Measurements from ENCODE around the gene WNK1.
"Not testable (repeated sequence)": the region's sequence is repeated elsewhere in the genome, so short reads cannot be mapped to it uniquely, and the experiment has no call there.

Gene WNK1

DNA sequence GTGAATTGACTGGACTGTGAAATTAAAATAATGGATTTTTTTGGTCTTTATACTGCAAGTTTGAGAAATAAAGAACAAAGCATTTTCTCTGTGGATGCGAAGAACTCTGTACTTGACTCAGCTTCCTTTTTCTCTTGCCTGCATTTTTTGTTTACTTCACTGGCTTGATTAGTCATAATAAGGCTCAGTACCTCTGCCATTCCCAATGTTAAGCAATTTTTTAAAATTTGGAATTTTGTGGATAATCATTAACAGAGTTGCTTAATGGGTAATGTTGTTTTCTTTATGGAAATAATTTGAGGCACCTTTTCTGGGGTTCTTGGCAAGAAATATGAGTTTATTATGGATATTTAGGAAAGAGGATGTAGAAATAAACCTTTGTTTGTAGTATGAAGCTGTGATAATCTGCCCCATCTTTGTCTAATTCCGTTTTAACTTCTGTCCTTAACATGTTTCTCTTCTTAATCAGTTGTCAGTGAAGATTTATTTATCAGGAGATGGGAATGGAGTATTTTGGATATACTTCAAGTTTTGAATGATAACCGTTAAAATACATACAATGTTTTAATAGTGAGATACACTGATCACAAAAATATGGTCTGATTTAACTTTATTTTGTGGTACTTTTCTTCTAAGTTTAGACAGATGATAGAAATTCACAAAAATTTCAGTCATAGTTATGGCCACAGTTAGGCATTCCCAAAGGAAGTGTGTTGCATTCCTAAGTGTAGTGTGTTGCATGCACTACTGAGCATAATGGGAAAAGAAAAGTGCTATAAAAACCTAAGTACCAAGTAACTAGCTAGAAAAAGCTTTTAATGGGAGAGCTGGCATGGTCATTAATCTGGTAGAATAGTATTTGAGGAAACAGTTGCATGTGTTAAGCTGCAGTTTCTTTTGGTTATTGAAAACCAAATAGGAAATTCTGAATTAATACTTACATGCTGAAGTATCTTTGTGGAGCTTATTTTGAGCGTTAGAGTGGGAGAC, 27.7 kb downstream of the WNK1 start:
- DNase-seq (ENCODE audit: low spot score): no peak

DNA sequence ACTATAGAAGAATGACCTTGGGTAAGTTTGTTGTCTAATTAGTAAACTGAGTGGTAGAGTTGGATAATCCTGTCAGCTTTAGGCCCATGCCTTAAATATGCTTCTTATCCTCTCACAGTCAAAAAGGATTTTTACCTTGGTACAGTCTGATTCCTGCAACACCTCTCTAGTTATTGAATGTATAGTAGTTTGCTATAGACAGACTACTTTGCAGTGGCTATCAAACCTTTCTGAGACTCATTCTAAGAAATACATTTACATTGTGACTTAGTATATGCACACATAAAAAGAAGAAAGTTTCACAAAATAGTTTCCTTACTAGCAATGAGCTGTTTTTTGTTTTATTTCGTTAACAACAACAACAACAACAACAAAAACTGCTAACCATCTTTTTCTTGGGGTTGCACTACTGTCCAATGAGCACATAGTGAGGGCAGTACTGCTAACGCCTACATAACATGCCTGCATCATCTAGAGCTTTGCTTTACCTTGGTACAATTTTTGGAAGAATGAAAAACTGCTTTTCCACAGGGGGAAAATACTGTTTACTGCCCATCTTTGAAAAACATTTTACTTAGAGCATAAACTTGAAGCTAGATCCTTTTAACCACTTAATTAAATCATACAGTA, 28.5 kb downstream of the WNK1 start:
- no peak for DNase-seq (ENCODE audit: low spot score)

DNA sequence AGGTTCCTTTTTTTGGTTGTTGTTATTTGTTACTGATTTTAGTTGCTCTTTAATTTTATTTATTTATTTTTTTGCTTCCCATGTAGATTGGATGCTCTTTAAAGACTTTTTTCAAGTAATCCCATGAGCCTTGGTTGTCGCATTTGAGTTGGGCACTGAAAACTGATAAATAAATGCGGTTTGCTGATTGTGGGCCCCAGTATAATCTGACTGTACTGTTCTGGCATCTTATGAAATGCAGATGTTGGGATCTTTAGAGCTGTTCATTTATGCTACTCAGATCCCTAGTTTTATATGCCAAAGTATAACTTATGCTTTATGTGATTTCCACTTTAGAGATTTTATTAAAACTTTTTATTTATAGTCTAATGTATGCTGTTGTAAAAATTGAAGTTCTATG, 33.3 kb downstream of the WNK1 start:
- no peak for DNase-seq (ENCODE audit: low spot score)

DNA sequence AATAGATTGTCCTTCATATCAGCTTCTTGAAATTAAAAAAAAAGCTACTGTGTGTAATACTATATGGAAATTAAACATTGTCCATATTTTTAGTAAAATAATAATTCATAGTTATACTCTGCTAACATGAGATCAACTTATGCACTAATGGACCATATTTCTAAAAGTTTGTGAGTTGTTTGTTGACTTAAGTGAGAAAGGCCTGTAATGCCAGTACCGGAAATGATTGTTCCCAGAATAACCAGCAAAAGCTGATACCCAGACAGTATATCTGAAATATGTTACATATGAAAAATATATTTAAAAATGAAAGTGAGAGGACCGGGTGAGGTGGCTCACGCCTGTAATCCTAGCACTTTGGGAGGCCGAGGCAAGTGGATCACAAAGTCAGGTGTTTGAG, 35.9 kb downstream of the WNK1 start:
- DNase-seq (ENCODE audit: low spot score): no peak

DNA sequence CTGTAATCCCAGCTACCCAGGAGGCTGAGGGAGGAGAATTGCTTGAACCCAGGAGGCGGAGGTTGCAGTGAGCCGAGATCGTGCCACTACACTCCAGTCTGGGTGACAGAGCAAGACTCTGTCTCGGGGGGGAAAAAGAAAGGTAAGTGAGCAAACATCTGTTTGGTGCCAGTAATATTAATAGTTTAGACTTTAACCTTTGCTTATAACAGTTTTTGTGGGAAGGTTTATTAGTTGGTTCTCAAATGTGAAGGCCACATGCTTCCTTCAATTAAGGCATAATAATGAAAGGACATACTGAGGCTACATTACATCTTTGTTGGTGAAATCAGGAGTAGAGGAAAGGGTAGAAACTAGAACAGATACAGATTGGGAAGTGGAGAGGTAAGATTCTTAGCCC, 36.4 kb downstream of the WNK1 start:
- DNase-seq (ENCODE audit: low spot score): not testable (repeated sequence)

DNA sequence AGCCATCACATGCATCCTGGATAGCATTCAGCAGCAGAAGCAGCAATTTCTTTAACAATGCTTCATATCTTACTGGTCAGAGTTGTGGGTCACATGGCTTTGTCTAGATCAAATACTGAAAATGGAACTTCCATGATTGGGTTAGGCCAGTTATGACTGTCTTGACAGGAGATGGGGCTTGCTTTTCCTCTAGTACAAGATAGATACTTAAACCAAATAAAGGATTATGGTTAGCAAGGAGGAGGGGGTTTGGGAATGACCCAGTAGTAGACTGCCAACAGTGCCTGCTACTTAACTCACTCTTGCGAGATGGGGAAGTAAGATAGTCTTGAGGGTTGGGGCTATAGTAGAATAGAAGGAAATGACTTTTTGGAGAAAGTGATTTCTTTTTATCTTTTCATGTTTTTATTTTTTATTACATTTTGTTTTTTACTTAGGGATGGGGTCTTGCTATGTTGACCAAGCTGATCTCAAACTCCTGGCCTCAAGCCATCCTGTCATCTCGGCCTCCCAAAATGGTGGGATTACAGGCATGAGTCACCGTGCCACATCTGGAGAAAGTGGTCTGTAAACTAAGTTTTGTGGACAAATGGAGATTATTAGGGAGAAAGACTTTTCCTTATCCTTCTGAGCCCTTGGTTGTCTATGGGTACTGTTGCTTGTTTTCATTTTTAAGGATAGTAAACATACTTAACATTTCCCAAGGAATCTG, 37.6 kb downstream of the WNK1 start:
- no peak for DNase-seq (ENCODE audit: low spot score)

DNA sequence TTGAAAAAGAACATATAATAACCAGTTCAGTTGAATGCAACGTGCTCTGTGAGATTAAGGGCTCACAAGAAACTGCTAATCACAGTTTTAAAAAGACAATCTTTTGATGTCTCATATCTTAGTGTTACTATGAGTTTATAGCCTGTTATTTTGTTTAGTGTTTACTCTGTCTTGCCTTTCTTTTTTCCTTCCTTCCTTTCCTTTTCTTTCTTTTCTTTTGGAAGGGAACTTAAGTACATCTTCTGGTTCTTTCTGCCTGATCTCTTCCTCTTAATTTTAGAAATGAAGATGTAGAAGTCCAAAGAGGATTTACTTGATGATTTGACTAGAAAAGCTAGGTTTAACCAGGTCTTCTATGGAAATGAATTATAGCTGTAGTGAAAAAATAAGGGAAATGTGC, 38.2 kb downstream of the WNK1 start:
- DNase-seq (ENCODE audit: low spot score): no peak

DNA sequence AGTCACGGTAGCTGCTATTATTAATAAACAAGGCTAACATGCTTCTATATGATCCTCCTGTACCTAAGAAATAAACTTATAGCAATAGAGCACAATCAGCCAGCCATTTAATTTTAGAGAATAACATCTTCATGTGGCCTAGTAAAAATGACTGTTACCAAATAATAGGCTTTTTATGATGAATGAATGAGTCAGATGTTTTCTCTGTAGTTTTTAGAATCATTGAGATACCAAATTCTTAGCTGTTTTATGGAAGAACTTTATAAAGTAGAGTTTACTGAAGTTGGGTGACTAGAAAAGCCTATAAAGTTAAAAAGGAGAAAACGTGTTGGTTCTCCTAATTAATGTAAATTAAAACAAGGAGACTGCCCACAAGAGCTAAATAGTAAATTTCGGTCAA, 40.7 kb downstream of the WNK1 start:
- no peak for DNase-seq (ENCODE audit: low spot score)

DNA sequence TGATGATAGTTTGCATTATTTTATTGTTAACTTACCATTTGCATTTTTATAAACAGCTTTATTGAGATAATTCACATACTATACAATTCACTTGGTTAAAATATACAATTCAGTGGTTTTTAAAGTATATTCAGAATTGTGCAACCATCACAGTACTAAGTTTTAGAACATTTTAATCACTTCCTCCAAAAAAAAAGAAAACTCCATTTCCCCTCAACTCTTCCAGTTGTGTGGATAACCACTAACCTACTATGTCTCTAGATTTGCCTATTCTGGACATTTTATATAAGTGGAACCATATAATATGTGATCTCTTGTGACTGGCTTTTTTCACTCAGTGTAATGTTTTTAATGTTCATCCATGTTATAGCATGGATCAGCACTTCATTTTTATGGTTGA, 41.3 kb downstream of the WNK1 start:
- no peak for DNase-seq (ENCODE audit: low spot score)

DNA sequence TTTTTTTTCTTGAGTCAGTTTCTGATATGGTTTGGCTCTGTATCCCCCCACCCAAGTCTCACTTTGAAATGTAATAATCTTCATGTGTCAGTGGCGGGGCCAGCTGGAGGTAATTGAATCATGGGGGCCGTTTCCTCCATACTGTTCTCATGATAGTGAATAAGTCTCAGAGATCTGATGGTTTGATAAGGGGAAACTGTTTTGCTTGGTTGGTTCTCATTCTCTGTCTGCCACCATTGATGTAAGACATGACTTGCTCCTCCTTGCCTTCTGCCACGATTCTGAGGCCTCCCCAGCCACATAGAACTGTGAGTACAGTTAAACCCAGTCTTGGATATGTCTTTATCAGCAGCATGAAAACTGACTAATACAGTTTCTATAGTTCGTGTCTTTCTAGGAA, 42.9 kb downstream of the WNK1 start:
- DNase-seq (ENCODE audit: low spot score): no peak

DNA sequence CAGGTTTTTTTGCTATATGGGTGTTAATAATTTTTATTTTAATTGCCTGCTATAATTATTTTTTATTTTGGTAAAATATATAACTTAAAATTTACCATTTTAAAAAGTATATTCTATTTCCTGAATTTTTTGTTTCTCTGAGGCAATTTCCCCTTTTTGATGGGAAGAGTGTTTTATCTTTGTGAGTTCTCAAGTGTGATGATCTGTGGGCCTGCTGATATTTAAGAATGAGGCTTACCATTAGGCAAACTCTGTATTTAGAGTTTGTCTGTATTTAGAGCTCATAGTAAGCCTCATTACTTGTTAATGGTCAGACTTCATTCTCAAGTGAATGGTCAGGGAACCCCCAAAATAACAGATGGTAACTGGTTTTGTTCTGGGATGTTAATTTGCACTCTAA, 48.0 kb downstream of the WNK1 start:
- no peak for DNase-seq (ENCODE audit: low spot score)

DNA sequence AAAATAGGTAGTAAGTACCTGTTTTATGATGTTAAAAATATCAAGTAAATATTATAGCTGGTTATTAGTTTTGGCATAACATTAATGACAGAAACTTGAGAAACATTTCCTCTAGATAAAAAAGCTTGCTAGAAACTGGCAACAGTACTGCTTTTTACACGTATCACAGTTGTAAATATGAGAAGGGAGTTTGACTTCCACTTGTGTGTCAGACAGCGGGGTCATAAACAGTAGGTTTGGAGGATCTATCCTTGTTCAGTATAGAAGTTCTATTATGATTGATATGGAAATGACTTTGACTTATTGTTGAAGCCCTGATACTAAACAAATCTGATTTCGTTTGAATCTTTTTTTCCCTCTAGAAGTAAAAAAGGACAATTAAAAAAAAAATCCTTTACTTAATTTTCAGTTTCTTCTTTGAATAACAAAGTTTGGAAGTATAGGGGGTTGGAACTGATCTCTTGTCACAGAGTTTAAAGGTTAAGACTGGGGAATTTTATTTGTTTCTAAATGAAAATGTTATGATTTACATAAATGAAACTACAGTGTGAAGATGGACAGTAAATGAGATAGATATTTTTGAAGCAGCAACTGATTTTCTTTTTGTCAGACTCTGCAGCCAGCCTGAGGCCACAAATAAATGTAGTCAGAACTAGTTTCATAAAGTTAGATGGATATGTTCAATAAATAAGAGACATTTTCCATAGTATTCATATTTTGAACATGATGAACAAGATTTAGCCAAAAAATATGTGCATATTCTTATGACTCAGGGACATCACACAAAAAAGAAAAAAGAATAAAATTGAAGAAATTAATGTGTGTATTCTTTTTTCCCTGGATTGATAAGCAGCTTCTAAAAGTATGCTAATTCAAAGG, 50.1 kb downstream of the WNK1 start:
- no peak for DNase-seq (ENCODE audit: low spot score)

DNA sequence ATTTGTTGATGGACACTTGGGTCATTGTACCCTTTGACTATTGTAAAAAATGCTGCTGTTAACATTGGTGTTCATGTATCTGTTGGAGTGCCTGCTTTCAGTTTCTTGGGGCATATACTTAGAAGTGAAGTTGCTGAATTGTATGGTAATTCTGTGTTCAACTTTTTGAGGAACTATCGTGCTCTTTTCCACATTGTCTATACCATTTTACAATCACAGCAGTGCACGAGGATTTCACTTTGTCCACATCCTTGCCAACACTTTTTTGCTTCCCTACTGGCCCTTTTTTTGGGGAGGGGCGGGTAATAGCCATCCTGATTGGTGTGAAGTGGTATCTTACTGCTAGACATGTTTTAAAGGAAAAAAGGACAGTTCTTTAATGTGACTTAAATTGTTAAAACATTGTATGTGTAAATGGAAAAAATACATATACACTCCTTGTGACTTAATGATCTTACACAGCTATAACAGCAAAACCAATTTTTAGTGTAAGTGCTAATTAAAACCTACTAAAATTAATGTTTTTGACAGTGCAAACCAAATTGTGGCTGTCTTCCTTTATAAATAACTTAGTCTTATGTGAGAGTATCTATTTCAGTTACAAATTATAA, 52.7 kb downstream of the WNK1 start:
- no peak for DNase-seq (ENCODE audit: low spot score)

DNA sequence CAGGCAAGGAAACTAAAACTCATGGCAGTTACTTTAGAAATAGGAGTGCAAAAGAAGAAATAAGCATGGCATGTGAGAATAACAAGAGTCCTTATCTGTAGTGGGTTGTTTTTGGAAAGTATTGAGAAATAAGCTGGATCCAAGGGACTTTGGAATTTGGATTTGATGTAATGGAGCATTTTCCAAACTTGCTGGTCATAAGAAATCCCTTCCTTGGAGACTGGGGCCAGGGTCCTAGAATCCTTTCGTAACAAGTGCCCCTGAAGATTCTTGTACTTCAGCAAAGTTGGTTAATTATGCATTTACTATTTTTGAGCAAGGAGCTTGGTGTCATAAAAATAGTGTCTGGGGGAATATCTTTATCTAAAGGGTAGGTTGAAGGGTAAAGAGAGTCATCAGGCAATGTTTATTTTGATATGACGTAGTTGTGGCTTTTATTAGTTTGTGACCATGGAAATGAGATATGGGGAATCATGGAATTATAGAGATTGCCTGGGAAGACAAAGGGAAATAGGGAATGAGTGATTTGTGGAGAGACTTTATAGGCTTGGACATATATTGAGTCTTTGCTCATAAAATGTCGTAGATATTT, 53.9 kb downstream of the WNK1 start:
- DNase-seq (ENCODE audit: low spot score): peak; percentile 40

DNA sequence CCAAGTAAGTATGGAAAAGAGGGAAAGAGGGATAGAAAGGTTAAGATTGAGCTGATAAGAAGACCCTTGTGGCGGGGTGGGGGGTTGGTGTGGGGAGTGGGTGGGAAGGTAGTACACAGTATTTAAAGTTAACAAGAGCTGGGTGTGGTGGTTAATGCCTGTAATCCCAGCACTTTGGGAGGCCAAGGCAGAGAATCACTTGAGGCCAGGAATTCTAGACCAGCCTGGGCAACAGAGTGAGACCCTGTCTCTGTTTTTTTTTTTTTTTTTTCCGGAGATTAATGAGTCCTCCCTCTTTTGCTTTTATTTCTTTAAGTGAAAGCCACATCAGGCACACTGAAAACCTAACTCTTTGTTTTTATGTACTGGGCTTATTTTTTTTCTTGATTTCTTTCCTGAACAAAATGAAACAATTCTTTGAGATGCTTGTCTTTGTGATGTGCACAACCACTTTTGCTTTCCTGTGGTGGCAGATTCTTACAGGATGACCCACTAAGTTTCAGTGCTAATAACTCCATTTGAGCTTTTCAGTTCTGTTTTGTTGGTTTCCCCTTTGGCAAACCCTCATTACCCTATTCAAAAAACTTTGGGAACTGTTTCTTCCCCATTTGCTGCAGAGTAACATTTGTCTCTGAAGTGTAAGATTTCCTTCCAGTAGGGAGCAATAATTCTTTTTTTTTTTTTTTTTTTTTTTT, 54.8 kb downstream of the WNK1 start:
- no peak for DNase-seq (ENCODE audit: low spot score)

DNA sequence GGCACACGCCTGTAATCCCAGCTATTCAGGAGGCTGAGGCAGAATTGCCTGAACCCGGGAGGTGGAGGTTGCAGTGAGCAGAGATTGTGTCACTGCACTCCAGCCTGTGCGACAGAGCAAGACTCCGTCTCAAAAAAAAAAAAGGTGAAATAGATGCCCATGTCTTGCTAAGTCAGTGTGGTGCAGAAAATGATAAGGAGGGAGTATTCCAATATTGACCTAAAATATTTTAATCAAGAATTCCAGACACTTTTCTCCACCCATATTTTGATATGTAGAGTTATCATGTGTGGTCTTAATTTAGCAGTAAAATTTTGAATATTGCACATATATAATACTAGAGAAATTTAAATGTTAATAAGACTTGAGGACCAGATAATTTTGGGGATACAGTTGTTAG, 57.7 kb downstream of the WNK1 start:
- DNase-seq (ENCODE audit: low spot score): no peak

DNA sequence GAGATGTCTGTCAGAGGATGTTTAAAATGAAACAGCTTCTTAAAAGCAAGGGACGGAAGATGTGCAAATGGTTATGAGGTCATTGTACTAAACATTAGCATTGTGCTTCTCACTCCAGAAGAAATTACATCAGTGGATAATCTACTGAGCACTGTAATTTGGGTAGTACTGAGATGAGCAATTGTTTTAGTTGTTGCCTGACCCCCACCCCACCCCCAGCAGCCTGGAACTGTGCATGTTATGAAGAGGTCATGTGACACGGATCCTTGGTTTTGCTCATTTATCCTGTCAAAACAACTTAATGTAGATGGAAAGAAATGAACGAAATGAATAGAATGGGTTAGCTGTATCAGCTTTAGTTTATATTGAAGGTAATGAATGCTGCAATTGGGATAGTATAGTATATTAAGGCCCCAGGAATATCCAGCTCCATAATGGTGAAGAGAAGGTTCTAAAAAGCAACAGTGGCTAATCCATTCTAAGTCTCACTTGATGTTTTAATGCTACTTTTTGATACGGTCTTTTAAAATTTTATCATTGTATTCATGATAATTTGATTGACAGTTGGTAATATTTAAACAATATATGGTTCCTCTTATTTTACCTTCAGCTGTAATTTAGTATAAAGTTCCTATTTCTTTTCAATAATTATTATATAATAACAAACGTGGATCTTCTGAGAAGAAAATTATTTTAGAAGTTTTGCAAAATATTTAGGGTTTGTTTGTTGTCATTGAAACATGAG, 58.5 kb downstream of the WNK1 start:
- DNase-seq (ENCODE audit: low spot score): no peak

DNA sequence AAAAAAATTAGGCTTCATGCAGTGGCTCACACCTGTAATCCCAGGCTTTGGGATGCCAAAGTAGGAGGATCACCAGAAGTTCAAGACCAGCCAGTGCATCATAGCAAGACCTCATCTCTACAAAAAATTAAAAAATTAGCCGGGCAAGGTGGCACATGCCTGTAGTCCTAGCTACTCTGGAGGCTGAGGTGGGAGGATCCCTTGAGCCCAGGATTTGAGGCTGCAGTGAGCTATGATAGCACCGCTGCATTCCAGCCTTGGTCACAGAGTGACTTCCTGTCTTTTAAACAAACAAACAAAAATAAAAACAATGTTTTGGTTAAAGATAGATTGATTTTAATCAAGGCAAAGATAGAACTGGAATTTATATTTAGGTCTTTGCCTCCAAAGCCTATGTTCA, 60.6 kb downstream of the WNK1 start:
- no peak for DNase-seq (ENCODE audit: low spot score)

DNA sequence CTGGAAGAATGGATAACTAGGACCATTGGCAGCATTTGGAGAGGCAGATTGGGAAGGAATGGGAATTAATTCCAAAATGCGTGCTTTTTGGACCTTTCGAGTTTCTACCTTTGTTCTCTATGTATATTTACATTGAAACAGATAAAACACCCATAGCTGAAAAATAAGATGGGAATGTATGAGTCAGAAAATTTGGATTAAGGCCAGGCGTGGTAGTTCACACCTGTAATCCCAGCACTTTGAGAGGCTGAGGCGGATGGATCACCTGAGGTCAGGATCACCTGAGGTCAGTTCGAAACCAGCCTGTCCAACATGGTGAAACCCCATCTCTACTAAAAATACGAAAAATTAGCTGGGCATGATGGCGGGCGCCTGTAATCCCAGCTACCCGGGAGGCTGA, 65.1 kb downstream of the WNK1 start:
- not testable (repeated sequence) for DNase-seq (ENCODE audit: low spot score)
